Measurements from ENCODE around the gene LONP2. TPM values are rescaled to one million over a fixed set of nuclear protein-coding genes. Genes with fewer than 3 reads are reported as not detected.

LONP2 gene
- total RNA-seq, 1 donor from 2014 or later: 50.7 TPM

GRCh38 chr16:48378836-48379235 lies 134.7 kb downstream of the LONP2 start:
- H3K27ac ChIP-seq (ENCODE audit: low read depth, low read length): no peak overlapping the region
- no peak for DNase-seq (ENCODE audit: low read depth)
- peaks cover 100% of the 10 kb centered on the region for H3K79me2 ChIP-seq (ENCODE audit: insufficient read depth, low read length)
- no peaks in the 10 kb centered on the region for H3K9me3 ChIP-seq (ENCODE audit: insufficient read depth, low read depth, low read length)
- Mint-ChIP-seq H3K9me3 (ENCODE audit: unreplicated experiment) (no peaks in the 10 kb centered on the region), H3K36me3 (ENCODE audit: low read depth, unreplicated experiment) (no peaks in the 10 kb centered on the region), H3K4me3 (ENCODE audit: unreplicated experiment) (no peak overlapping the region), H3K27me3 (ENCODE audit: low read depth, unreplicated experiment) (no peaks in the 10 kb centered on the region), H3K27ac (ENCODE audit: unreplicated experiment) (no peak overlapping the region), H3K4me1 (ENCODE audit: low read depth, unreplicated experiment) (peaks cover 12% of the 10 kb centered on the region)
- no peak overlapping the region for H3K4me2 ChIP-seq (ENCODE audit: low read length)
- H3K4me3 ChIP-seq (ENCODE audit: insufficient read depth, low read depth, low read length): no peak overlapping the region
- no peak for FAIRE-seq
- H3K9ac ChIP-seq (ENCODE audit: low read length): no peak overlapping the region
- H2AFZ ChIP-seq (ENCODE audit: low read depth, low read length): no peak overlapping the region
- TF ChIP-seq CTCF (IDR thresholded peaks at IDR 0.05; ENCODE audit: insufficient read depth, low read depth, low read length) (no peak), EZH2 (IDR thresholded peaks at IDR 0.05; ENCODE audit: insufficient read depth, low read length) (no peak)
- H4K20me1 ChIP-seq (ENCODE audit: insufficient read depth, low read length): peaks cover 95% of the 10 kb centered on the region
- H3K36me3 ChIP-seq (ENCODE audit: insufficient read depth, low read length): no peaks in the 10 kb centered on the region
- no peaks in the 10 kb centered on the region for H3K27me3 ChIP-seq (ENCODE audit: insufficient read depth, low read length)
- H3K4me1 ChIP-seq (ENCODE audit: insufficient read depth, low read length): peaks cover under 1% of the 10 kb centered on the region

GRCh38 chr16:48381201-48381600 lies 137.1 kb downstream of the LONP2 start:
- no peak overlapping the region for H3K9ac ChIP-seq (ENCODE audit: low read length)
- Mint-ChIP-seq H3K36me3 (ENCODE audit: low read depth, unreplicated experiment) (no peaks in the 10 kb centered on the region), H3K27me3 (ENCODE audit: low read depth, unreplicated experiment) (no peaks in the 10 kb centered on the region), H3K4me3 (ENCODE audit: unreplicated experiment) (no peak overlapping the region), H3K9me3 (ENCODE audit: unreplicated experiment) (no peaks in the 10 kb centered on the region), H3K27ac (ENCODE audit: unreplicated experiment) (no peak overlapping the region), H3K4me1 (ENCODE audit: low read depth, unreplicated experiment) (peaks cover 12% of the 10 kb centered on the region)
- no peak overlapping the region for H3K4me3 ChIP-seq (ENCODE audit: insufficient read depth, low read depth, low read length)
- no peak overlapping the region for H2AFZ ChIP-seq (ENCODE audit: low read depth, low read length)
- FAIRE-seq (no peak), DNase-seq (ENCODE audit: low read depth) (peak; percentile 45)
- peaks cover 78% of the 10 kb centered on the region for H4K20me1 ChIP-seq (ENCODE audit: insufficient read depth, low read length)
- H3K9me3 ChIP-seq (ENCODE audit: insufficient read depth, low read depth, low read length): no peaks in the 10 kb centered on the region
- H3K27ac ChIP-seq (ENCODE audit: low read depth, low read length): no peak overlapping the region
- TF ChIP-seq EZH2 (IDR thresholded peaks at IDR 0.05; ENCODE audit: insufficient read depth, low read length) (no peak), CTCF (IDR thresholded peaks at IDR 0.05; ENCODE audit: insufficient read depth, low read depth, low read length) (no peak)
- no peak overlapping the region for H3K4me2 ChIP-seq (ENCODE audit: low read length)
- H3K79me2 ChIP-seq (ENCODE audit: insufficient read depth, low read length): peaks cover 83% of the 10 kb centered on the region
- H3K36me3 ChIP-seq (ENCODE audit: insufficient read depth, low read length): no peaks in the 10 kb centered on the region
- peaks cover 4% of the 10 kb centered on the region for H3K4me1 ChIP-seq (ENCODE audit: insufficient read depth, low read length)
- no peaks in the 10 kb centered on the region for H3K27me3 ChIP-seq (ENCODE audit: insufficient read depth, low read length)

GRCh38 chr16:48382131-48382530 lies 138.0 kb downstream of the LONP2 start:
- H3K36me3 Mint-ChIP-seq (ENCODE audit: low read depth, unreplicated experiment): no peaks in the 10 kb centered on the region
- Histone ChIP-seq H3K9ac (ENCODE audit: low read length) (no peak overlapping the region), H3K4me2 (ENCODE audit: low read length) (no peak overlapping the region)

More at GRCh38 chr16:48382131-48382530, 138.0 kb downstream of the LONP2 start:
- DNase-seq (ENCODE audit: low read depth): no peak
- Histone ChIP-seq H4K20me1 (ENCODE audit: insufficient read depth, low read length) (peaks cover 71% of the 10 kb centered on the region), H3K79me2 (ENCODE audit: insufficient read depth, low read length) (peaks cover 73% of the 10 kb centered on the region), H3K4me1 (ENCODE audit: insufficient read depth, low read length) (peaks cover 4% of the 10 kb centered on the region), H3K9me3 (ENCODE audit: insufficient read depth, low read depth, low read length) (no peaks in the 10 kb centered on the region), H3K27ac (ENCODE audit: low read depth, low read length) (no peak overlapping the region), H3K27me3 (ENCODE audit: insufficient read depth, low read length) (no peaks in the 10 kb centered on the region), H3K4me3 (ENCODE audit: insufficient read depth, low read depth, low read length) (no peak overlapping the region), H2AFZ (ENCODE audit: low read depth, low read length) (no peak overlapping the region), H3K36me3 (ENCODE audit: insufficient read depth, low read length) (no peaks in the 10 kb centered on the region)
- Mint-ChIP-seq H3K4me1 (ENCODE audit: low read depth, unreplicated experiment) (peaks cover 10% of the 10 kb centered on the region), H3K27ac (ENCODE audit: unreplicated experiment) (no peak overlapping the region), H3K4me3 (ENCODE audit: unreplicated experiment) (no peak overlapping the region), H3K27me3 (ENCODE audit: low read depth, unreplicated experiment) (no peaks in the 10 kb centered on the region), H3K9me3 (ENCODE audit: unreplicated experiment) (no peaks in the 10 kb centered on the region)
- no peak for FAIRE-seq
- TF ChIP-seq CTCF (IDR thresholded peaks at IDR 0.05; ENCODE audit: insufficient read depth, low read depth, low read length): no peak
- no peak for TF ChIP-seq EZH2 (IDR thresholded peaks at IDR 0.05; ENCODE audit: insufficient read depth, low read length)

Measured in astrocyte (in vitro differentiated cells and primary cell).